ENCODE measurements around the gene DENND1A.

Gene DENND1A

GRCh38 chr9:123678038-123678877 is 251.7 kb downstream of the DENND1A start:
- no peak for DNase-seq

GRCh38 chr9:123676869-123677268 is 253.1 kb downstream of the DENND1A start:
- DNase-seq, result no peak

GRCh38 chr9:123669346-123669745 is 260.6 kb downstream of the DENND1A start:
- DNase-seq, result no peak

GRCh38 chr9:123663529-123663928 is 266.4 kb downstream of the DENND1A start:
- no peak for DNase-seq

- DNase-seq, result no peak
Measured at GRCh38 chr9:123662057-123662776, 267.7 kb downstream of the DENND1A start.

- no peak for DNase-seq
Measured at GRCh38 chr9:123660691-123661466, 269.0 kb downstream of the DENND1A start.

- no peak for DNase-seq
Measured at GRCh38 chr9:123659358-123659757, 270.6 kb downstream of the DENND1A start.

GRCh38 chr9:123658792-123659191 is 271.1 kb downstream of the DENND1A start:
- no peak for DNase-seq

- no peak for DNase-seq
Measured at GRCh38 chr9:123657941-123658340, 272.0 kb downstream of the DENND1A start.

GRCh38 chr9:123657099-123657498 is 272.8 kb downstream of the DENND1A start:
- DNase-seq, result no peak

- no peak for DNase-seq
Measured at GRCh38 chr9:123656565-123656964, 273.4 kb downstream of the DENND1A start.

- DNase-seq, result no peak
Measured at GRCh38 chr9:123655681-123656423, 274.1 kb downstream of the DENND1A start.

GRCh38 chr9:123654994-123655637 is 274.8 kb downstream of the DENND1A start:
- no peak for DNase-seq

GRCh38 chr9:123654218-123654993 is 275.5 kb downstream of the DENND1A start:
- no peak for DNase-seq

- DNase-seq, result no peak
Measured at GRCh38 chr9:123652416-123652815, 277.5 kb downstream of the DENND1A start.

GRCh38 chr9:123651871-123652270 is 278.1 kb downstream of the DENND1A start:
- no peak for DNase-seq

- no peak for DNase-seq
Measured at GRCh38 chr9:123651273-123651672, 278.7 kb downstream of the DENND1A start.

- DNase-seq, result no peak
Measured at GRCh38 chr9:123649909-123650308, 280.0 kb downstream of the DENND1A start.

- DNase-seq, result no peak
Measured at GRCh38 chr9:123647145-123647544, 282.8 kb downstream of the DENND1A start.

GRCh38 chr9:123645762-123646161 is 284.2 kb downstream of the DENND1A start:
- no peak for DNase-seq

- no peak for DNase-seq
Measured at GRCh38 chr9:123645126-123645525, 284.8 kb downstream of the DENND1A start.

Data from CD4-positive, alpha-beta T cell treated with Interleukin-17A for 1 hour (primary cell).